Psoas muscle (tissue), 8 donors: Measurements from ENCODE around the gene B4GALNT4. TPM values are rescaled to one million over a fixed set of nuclear protein-coding genes. Genes with fewer than 3 reads are reported as not detected.

Source experiments
- ATAC-seq, 4 donors: fragments of 200-7000 bp; cut with Tn5 transposase; one replicate each; pipeline ENCODE4 v1.9.1; 2020; ENCODE audit warnings: moderate library complexity in 3 of 4, mild to moderate bottlenecking in 2 of 4
- DNase-seq, 2 donors: peaks; one replicate each; pipeline ENCODE4 v3.0.0-alpha.2; 2020
- H3K27ac ChIP-seq: fragments of 200-600 bp; one replicate; pipeline ENCODE4 v1.8.0; 2022
- H3K27me3 ChIP-seq, 3 donors: fragments of 200-600 bp in 1 of 3; one replicate each; pipeline versions ENCODE4 v1.6.1 to v1.8.0; 2013 to 2022; ENCODE audit warnings: low read length in 2 of 3, mild to moderate bottlenecking in 2 of 3, moderate library complexity in 1 of 3; ENCODE audit not compliant: insufficient read depth in 3 of 3
- H3K36me3 ChIP-seq, 2 donors: fragments of 200-600 bp in 1 of 2; one replicate each; pipeline versions ENCODE4 v1.6.1 to v1.8.0; 2013 to 2022; ENCODE audit warnings: low read depth in 1 of 2, mild to moderate bottlenecking in 1 of 2, moderate library complexity in 1 of 2; ENCODE audit not compliant: insufficient read depth in 1 of 2
- H3K4me1 ChIP-seq: fragments of 200-600 bp; one replicate; pipeline ENCODE4 v1.8.0; 2022
- H3K4me3 ChIP-seq: fragments of 200-600 bp; one replicate; pipeline ENCODE4 v1.8.0; 2022; ENCODE audit warnings: mild to moderate bottlenecking
- H3K9me3 ChIP-seq: fragments of 200-600 bp; one replicate; pipeline ENCODE4 v1.8.0; 2022
- WGBS, 3 donors: extraction: QIAGEN DNeasy Blood & Tissue Kit; methylation state at CpG; one replicate each; pipeline versions ENCODE4 v1.1.6 to v1.1.7; 2013; 5-methylcytosine and 5-hydroxymethylcytosine counted together
- intact Hi-C, 2 donors: fragments of 100-400 bp; cut with DNase I; formaldehyde crosslinking; loops; one replicate each; pipeline versions ENCODE4 v1.11.0 to v1.14.2; 2022
- polyA plus RNA-seq, 3 donors: library from polyadenylated mRNA; stranded (reverse); fragments of 200-250 nt; gene quantifications; one replicate each; pipeline ENCODE4 v1.2.3, GENCODE V29; 2013
- total RNA-seq, 4 donors: library from RNA; stranded (reverse); fragmentation: NEBNext Ultra II Directional in 2 of 4; extraction: Animal tissue kit (Norgen Biotek cat#: 25700) in 2 of 4; gene quantifications; one replicate each; pipeline versions ENCODE4 v1.2.1 to v1.2.4, GENCODE V29; 2021 to 2023
- TF ChIP-seq, protein P1 (sequence below): fragments of 200-600 bp; IDR thresholded peaks from one replicate; pipeline ENCODE4 v1.8.0; 2022; ENCODE audit warnings: antibody characterized with exemption
- donor health status: healthy with polysubstance abuse.
- donor health status: DM: no; HTN: no; CAD: no; lungs with moderate emphysema.
- donor health status: Bipolar disorder and iron deficiency.
- donor health status: healthy.
- donor health status: DM: yes; HTN: yes; CAD: no.
- donor health status: DM: no; HTN: no; CAD: no.
- donor health status: DM: no; HTN: no; CAD: no.
- donor health status: DM: yes; HTN: yes; CAD: no.

Gene B4GALNT4
- total and polyA plus RNA-seq, 7 donors: 0.04 to 0.27 (median 0.06) TPM; not detected in 1

DNA sequence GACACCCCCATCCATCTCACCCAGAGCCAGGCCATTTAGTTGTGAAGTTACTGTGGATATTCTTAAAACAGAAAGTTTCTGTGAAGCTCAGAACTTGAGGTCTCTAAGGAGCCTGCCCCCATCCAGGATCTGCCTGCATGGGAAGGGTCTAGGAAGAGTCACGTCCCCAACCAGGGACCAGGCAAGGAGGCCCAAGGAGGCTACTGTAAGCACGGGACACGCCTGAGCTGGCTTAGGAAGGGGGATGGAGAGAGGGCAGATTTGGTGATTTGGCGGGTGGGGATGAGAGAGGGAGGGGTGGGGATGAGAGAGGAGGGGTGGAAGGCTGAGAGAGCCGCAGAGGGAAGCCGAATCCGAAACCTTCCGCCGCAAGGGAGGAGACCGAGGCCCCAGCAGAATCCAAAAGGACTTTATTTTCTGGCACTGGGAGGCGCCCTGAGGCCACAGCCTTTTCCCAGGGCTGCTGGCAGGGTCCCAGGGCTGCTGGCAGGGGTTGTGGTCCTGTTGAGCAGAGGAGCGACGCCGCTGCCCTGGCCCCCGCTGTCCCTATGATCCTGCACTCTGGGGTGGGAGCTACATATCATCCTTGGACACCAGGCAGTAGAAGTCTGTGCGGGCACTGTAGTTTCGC is 36.1 kb downstream of the B4GALNT4 start:
- Histone ChIP-seq H3K4me1 (peaks cover 8% of the 10 kb centered on the region), H3K27ac (no peak overlapping the region), H3K36me3 (no peaks in the 10 kb centered on the region), H3K4me3 (peak overlapping the region; percentile 74), H3K9me3 (no peaks in the 10 kb centered on the region), H3K27me3 (peaks cover 0 to 25% (median 0%) of the 10 kb centered on the region in 3 donors)
- WGBS, 3 donors: 39 to 65% (median 42%) methylated on average over 17 of the region's 17 CpGs
- TF ChIP-seq, protein P1, sequence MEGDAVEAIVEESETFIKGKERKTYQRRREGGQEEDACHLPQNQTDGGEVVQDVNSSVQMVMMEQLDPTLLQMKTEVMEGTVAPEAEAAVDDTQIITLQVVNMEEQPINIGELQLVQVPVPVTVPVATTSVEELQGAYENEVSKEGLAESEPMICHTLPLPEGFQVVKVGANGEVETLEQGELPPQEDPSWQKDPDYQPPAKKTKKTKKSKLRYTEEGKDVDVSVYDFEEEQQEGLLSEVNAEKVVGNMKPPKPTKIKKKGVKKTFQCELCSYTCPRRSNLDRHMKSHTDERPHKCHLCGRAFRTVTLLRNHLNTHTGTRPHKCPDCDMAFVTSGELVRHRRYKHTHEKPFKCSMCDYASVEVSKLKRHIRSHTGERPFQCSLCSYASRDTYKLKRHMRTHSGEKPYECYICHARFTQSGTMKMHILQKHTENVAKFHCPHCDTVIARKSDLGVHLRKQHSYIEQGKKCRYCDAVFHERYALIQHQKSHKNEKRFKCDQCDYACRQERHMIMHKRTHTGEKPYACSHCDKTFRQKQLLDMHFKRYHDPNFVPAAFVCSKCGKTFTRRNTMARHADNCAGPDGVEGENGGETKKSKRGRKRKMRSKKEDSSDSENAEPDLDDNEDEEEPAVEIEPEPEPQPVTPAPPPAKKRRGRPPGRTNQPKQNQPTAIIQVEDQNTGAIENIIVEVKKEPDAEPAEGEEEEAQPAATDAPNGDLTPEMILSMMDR: no peak
- intact Hi-C loops: no loop called here
- DNase-seq (peak; percentile 65 to 82), ATAC-seq (peak in 1 of 4 donors; percentile 15)

GRCh38 chr11:405954-406795 is 36.9 kb downstream of the B4GALNT4 start:
- DNase-seq (peak in 1 of 2 donors; percentile 68), ATAC-seq (peak; percentile 5 to 25 (median 9))
- peak overlapping the region; percentile 66 for H3K27ac ChIP-seq
- H3K36me3 ChIP-seq: no peaks in the 10 kb centered on the region
- no peaks in the 10 kb centered on the region for H3K9me3 ChIP-seq
- intact Hi-C loops: no loop called here
- 56 to 67% (median 61%) methylated on average over 46 to 47 of the region's 47 CpGs for WGBS, 3 donors
- peaks cover 0 to 25% (median 0%) of the 10 kb centered on the region in 3 donors for H3K27me3 ChIP-seq
- H3K4me3 ChIP-seq: peak overlapping the region; percentile 74
- H3K4me1 ChIP-seq: peaks cover 8% of the 10 kb centered on the region
- TF ChIP-seq, protein P1: no peak

- peaks cover 0 to 25% (median 0%) of the 10 kb centered on the region in 3 donors for H3K27me3 ChIP-seq
- peak overlapping the region; percentile 66 for H3K27ac ChIP-seq
- H3K4me1 ChIP-seq: peaks cover 8% of the 10 kb centered on the region
- H3K4me3 ChIP-seq: peak overlapping the region; percentile 74
- 4 to 11% (median 10%) methylated on average over 32 to 91 of the region's 91 CpGs for WGBS, 3 donors
- TF ChIP-seq, protein P1: peak; percentile 15
- ATAC-seq: peak; percentile 66 to 80 (median 74)
- DNase-seq: peak; percentile 85 to 92
- H3K36me3 ChIP-seq: no peaks in the 10 kb centered on the region
- no peaks in the 10 kb centered on the region for H3K9me3 ChIP-seq
- intact Hi-C loops: no loop called here
These were observed 37.7 kb downstream of the B4GALNT4 start for GRCh38 chr11:406796-407650.

- intact Hi-C loops: loop anchor here in 1 of 2 donors (2.0 kb wide), 1 partner anchor 39 kb away; no protein-coding TSS in a partner anchor
- Histone ChIP-seq H3K27ac (no peak overlapping the region), H3K9me3 (no peaks in the 10 kb centered on the region), H3K27me3 (peaks cover 0 to 25% (median 0%) of the 10 kb centered on the region in 3 donors), H3K4me3 (peak overlapping the region; percentile 74), H3K36me3 (no peaks in the 10 kb centered on the region), H3K4me1 (peaks cover 8% of the 10 kb centered on the region)
- ATAC-seq (peak; percentile 1 to 12 (median 8)), DNase-seq (no peak)
- 73 to 81% (median 75%) methylated on average over 23 to 28 of the region's 28 CpGs for WGBS, 3 donors
- TF ChIP-seq, protein P1: no peak
These were observed 38.4 kb downstream of the B4GALNT4 start for GRCh38 chr11:407651-408123.
